DMS114 treated with DMSO at 0.1 percent for 48 hours (cell line): Measurements from ENCODE around the gene MX2.
"Not testable (repeated sequence)": the region's sequence is repeated elsewhere in the genome, so short reads cannot be mapped to it uniquely, and the experiment has no call there.

Experiments used
- DNase-seq: peaks from one replicate; lab custom pipeline; 2025; ENCODE audit not compliant: unreplicated experiment; lab: John Stamatoyannopoulos, UW

The MX2 gene, protein sequence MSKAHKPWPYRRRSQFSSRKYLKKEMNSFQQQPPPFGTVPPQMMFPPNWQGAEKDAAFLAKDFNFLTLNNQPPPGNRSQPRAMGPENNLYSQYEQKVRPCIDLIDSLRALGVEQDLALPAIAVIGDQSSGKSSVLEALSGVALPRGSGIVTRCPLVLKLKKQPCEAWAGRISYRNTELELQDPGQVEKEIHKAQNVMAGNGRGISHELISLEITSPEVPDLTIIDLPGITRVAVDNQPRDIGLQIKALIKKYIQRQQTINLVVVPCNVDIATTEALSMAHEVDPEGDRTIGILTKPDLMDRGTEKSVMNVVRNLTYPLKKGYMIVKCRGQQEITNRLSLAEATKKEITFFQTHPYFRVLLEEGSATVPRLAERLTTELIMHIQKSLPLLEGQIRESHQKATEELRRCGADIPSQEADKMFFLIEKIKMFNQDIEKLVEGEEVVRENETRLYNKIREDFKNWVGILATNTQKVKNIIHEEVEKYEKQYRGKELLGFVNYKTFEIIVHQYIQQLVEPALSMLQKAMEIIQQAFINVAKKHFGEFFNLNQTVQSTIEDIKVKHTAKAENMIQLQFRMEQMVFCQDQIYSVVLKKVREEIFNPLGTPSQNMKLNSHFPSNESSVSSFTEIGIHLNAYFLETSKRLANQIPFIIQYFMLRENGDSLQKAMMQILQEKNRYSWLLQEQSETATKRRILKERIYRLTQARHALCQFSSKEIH

GRCh38 chr21:41361786-41362604 is at the start of gene MX2:
MX2 (plus strand) TSS chr21:41362027; CDS start chr21:41376907, 14,880 bp downstream.
- DNase-seq: no peak

- not testable (repeated sequence) for DNase-seq
Observed at GRCh38 chr21:41313285-41314164, 48.3 kb upstream of the MX2 start.

- no peak for DNase-seq
Observed at GRCh38 chr21:41315726-41316125, 46.1 kb upstream of the MX2 start.

GRCh38 chr21:41316200-41317062 is 45.4 kb upstream of the MX2 start, which contains the start of gene FAM3B:
FAM3B (plus strand) TSS chr21:41316801; CDS start chr21:41316880, 79 bp downstream.
- no peak for DNase-seq

- DNase-seq: no peak
Observed at GRCh38 chr21:41317063-41317392, 44.8 kb upstream of the MX2 start.

DNA sequence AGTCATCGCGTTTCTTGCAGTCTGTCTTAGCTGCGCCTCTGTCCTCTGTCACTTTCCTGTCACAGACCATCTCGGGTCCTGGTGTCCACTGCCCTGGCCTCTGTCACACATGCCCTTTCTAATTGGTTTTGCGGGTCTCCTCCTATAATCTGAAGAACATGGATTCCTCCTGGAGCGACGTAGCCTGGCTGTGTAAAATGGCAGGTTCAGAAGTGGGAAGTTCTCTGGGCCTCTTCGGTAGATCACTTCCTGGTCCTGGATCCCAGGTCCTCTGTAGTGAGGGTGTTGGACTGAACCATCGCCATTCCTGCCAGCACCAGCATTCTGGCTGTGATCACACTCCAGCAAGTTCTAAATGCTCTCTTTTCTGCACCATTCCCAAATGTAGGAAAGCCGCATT is 44.4 kb upstream of the MX2 start:
- DNase-seq: no peak

DNA sequence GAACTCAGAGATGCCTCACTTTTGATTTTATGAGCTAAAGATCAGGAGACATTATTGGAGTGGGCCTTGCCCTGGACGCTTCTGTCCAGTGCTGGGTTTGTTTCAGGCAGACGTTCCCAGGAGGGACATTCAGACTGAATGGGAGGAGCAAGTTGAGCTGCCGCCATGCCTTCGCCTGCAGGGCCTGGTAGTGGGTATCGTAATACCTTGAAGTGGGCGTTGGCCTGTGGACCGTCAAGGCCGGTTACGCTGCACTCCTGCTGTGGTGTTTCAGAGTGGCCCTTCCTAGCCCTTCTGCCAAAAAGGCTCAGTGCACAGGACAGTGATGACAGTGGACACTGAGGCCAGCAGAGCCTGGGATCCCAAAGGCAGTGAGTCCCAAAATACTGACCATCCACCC is 43.6 kb upstream of the MX2 start:
- no peak for DNase-seq

DNA sequence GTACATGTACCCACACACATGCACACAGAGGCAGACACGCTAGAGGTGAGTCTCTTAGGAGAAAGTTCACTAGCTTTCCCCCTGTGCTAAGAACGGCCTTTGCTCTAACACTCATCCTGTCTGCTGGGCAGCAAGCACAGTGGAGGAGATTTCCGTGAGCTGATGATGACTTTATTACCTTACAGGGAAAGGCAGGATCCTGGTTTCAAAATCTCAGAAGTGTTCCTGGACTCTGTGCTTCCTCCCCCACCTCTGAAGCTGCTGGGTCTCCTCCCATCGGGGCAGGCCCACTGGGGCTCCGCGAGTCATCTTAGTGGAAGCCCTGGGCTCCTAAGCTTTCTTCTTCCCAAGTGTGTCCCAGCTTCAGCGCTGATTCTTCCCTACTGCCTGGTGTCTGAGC is 42.6 kb upstream of the MX2 start:
- no peak for DNase-seq

- DNase-seq: no peak
Observed at GRCh38 chr21:41321211-41321907, 40.5 kb upstream of the MX2 start.

DNA sequence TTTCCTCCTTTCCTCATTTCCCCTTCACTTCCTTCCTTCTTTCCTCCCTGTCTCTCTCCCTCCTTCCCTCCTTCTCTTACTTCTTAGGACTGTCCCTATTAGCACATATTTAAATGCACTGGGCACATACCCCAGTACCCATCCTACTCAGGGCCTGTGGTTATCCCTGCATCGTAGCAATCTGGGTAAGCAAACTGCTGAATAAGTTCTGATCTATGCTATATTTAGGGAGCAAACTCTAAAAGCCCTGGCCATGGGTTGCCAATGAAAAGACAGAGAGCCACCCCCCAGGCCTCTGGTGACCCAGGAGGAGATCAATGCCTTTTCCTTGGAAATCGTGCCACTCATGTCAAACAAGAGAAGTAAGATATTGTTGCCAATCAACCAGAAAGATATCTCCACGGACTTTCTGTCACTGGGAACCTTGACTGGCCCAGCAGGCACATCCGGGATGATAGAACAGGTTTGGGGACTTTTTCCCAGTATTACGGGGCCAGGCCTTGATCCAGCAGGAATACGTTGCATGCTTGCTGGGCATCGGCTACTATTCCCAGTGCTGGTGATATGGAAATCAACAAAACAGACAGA is 39.8 kb upstream of the MX2 start:
- no peak for DNase-seq

DNA sequence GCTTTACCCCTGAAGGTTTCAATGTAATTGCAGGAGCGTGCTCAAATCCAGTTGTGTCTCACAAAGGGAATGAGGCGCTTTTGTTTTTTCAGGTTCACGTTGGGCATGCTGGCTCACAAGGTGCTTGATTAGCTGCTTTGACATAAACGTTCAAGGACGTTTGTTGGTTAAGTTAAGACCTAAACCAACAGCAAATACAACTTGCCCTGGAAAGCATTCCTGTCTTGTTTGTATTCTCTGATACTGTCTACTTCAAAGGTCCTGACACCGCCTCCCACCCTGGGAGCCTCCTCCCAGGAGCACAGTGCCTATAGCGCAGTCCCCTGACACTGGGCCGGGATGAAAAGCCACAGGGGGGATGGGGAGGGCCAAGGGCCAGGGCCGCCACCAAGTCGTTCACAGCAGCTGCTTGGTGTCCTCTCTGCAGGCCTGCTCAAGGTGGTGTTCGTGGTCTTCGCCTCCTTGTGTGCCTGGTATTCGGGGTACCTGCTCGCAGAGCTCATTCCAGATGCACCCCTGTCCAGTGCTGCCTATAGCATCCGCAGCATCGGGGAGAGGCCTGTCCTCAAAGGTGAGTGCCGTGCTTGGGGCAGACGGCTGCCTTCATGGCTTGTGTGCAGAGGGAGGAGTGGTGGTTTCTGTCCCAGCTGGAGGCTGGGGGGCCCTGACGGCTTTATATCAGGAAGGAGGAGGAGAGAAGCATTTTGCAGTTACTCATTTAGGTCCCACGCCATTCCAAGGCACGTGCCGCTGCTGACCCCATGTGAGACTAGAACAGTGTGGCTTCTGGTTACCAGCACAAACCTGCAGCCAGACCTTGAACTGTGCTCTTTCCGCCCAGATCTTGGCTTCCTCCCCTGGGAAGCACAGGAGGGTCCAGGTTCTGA is 39.1 kb upstream of the MX2 start:
- DNase-seq: no peak

DNA sequence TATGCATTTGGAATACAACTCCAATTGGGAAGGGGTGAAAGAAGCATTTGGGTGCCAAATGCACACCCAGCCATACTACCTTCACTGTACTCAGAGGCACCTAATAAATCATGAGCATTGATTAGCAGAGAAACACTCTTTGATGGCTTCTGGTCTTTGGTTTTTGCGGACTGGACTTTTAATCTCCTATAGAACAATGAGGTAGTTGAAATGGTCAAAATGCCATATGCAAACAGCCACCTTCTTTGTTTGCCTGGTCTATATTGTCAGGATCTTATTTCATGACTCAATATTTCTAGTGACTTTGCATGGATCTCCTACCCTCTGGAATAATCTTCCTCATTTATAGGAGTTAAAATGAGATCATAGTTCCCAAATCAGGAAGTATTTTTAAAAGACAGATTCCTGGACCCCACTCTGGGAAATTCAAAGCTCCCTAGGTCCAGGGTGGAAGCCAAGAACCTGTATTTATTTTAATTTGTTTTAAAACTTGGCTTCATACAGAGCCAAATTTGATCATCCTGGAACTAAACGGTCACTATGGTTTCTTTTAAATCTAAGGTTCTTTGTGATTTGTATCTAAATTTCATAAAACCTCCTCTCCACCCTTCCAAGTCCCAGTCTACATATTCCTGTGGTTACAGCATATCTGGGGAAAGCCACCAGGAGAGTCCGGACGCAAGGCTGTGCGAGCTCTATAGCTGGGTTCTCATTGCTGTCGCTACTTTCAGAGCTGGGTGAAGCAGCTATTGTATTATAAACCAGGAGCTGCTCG is 36.5 kb upstream of the MX2 start:
- DNase-seq: no peak

DNA sequence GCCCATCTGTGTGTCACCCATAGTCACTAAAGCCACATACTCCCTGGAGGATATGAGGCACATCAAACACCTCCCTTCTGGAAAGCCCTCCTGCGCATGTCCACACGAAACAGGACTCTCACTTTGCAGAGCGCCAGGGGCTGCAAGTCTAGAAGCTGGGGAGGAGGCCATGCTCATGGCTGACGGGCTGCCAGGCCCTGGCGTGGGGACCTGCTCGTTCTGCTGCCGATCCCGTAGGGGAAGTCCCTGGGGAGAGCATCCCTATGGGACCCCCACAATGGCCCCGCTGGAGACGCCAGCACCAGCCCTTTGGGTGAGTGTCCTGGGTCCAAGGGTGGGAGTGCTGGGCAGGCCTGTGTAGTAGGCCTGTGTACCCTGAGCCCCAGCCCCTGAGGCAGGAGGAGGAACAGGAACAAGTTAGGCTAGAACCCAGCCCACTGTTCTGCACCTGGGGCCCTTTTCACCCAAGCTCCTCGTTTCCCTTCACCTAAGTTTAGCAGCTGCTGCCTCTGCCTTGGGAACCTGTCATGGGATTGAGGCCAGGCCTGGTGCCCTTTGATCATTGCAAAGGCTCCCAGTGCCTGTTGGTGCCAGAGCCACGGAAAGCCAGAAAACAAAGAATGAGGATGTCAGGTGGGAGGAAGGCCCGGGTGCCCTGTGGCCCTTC is 35.3 kb upstream of the MX2 start:
- no peak for DNase-seq

DNA sequence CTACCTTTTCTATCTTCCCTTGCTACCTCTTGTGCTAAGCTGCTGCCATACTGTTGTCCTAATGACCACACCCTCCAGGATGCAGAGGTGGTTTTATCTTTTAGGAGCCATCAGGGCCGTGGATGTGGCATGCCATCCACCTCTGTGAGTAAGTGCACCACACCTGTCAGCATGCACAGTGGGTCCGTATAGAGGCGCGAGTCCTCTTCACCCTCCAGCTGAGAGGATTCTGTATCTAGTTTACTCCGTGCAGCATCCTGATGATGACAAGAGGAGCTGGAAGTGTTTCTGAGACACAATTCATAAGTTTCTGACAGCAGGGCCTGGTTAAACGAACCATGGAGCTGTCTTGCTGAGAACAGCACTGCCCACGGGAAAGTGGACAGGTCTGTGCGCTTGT is 34.1 kb upstream of the MX2 start:
- DNase-seq: no peak

- no peak for DNase-seq
Observed at GRCh38 chr21:41328660-41329607, 32.9 kb upstream of the MX2 start.
